K562 (cell line): Measurements from ENCODE around the gene MORC1.

ENCODE experiments used
- PRDM10 ChIP-seq: fragments of 450-650 bp; IDR thresholded peaks from 2 replicates; pipeline ENCODE4 v1.6.1; 2018; ENCODE audit not compliant: partially characterized antibody
- ZNF24 ChIP-seq: fragments of 450-650 bp; IDR thresholded peaks from 2 replicates; pipeline ENCODE4 v1.6.1; 2016

- TF ChIP-seq PRDM10 (no peak), ZNF24 (no peak)
These were observed 37.9 kb upstream of the MORC1 start for GRCh38 chr3:109155828-109156227.
